ENCODE data around the gene TSPAN10. TPM values are rescaled to one million over a fixed set of nuclear protein-coding genes. Genes with fewer than 3 reads are reported as not detected.
"Not testable (repeated sequence)": the region's sequence is repeated elsewhere in the genome, so short reads cannot be mapped to it uniquely, and the experiment has no call there.

Gene TSPAN10
- 0.96 TPM for polyA plus RNA-seq (ENCODE audit: insufficient read length)

- peak; percentile 92 for DNase-seq
These were observed at the start of gene TSPAN10, which contains the start of gene NPLOC4 for GRCh38 chr17:81636505-81637288. TSS of gene TSPAN10 (plus strand) at chr17:81637196. CDS start at chr17:81642413, 5,217 bp downstream. TSS of gene NPLOC4 (minus strand) at chr17:81637112. CDS start at chr17:81636930, 182 bp downstream.

- DNase-seq: no peak
These were observed 47.4 kb upstream of the TSPAN10 start for GRCh38 chr17:81589612-81590011.

DNA sequence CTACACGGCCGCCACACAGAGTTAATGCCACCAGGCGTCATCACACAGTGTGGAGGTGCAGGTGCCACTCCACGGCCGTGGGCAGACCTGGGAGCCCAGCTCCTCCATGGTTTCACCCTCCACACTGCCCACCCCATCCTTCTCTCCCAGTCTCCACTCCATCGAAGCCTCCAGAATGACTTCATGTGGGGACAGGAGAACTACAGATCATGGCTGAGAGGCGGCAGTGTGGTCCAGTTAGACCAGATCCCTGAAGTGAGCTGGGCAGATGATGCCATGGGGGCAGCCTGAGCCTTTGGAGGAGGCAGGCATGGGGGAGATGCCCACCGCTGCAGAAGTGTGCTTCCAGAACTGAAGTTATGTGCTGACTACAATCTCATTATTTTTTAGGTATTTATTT, 46.9 kb upstream of the TSPAN10 start:
- no peak for DNase-seq

GRCh38 chr17:81591971-81592370, 45.0 kb upstream of the TSPAN10 start:
- DNase-seq: no peak

- no peak for DNase-seq
These were observed 43.7 kb upstream of the TSPAN10 start for GRCh38 chr17:81593105-81593871.

DNA sequence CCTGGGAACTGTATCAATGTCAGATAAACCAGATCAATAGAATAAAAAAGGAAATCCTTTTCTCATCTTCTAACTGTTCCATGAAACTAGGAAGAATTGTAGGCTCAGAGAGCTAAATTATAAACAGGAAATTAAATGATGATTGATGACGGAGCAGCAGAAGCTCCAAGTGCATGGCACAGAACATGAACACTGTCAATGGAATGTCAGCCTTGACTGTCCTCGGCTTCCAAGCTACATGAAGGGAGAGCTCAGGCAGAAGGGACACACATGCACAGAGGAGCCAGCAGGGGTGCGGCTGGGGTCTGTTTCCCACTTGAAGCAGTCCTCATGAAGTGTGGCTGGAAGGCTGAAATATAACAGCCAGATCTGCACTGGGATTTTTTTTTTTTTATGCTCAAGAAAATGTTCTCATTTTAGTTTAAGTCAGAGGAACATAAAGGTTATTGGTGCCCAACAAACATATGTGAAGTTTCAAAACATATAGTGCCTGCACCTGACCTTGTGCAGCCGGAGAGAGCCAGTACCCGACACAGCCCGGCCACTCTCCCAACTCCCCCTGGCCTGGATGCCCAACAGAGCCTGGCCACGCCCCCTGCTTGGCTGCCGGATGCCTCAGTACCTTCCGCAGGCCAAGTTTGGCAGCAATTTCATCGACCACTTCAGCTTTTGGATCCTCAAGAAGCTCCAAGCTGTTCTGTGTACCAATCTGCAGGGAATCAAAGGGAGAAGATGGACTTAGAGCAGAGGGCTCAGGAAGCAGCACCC, 37.1 kb upstream of the TSPAN10 start:
- no peak for DNase-seq

- DNase-seq: peak; percentile 74
These were observed 35.4 kb upstream of the TSPAN10 start for GRCh38 chr17:81601525-81602120.

GRCh38 chr17:81603846-81604610, 33.0 kb upstream of the TSPAN10 start:
- no peak for DNase-seq

GRCh38 chr17:81607431-81607830, 29.6 kb upstream of the TSPAN10 start:
- DNase-seq: no peak

GRCh38 chr17:81608082-81608481, 28.9 kb upstream of the TSPAN10 start:
- DNase-seq: no peak

DNA sequence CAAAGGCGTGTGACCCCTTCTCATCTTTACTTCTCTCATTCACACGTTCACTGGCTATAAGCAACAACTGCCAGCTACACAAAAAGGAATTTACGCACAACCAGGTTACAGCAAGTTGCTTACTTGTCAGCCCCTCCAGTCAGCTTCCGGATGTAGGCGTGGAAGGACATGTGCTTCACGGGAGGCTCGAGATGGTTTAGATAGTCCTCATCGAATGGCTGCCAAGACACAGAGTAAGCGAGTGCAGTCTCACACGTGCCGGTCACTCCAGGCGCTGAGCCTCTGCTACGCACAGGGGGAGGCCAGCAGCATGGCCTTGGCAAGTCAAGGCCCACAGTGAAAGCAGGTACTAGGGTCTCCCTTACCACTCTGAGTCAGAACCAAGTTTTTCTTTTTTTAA, 28.4 kb upstream of the TSPAN10 start:
- no peak for DNase-seq

DNA sequence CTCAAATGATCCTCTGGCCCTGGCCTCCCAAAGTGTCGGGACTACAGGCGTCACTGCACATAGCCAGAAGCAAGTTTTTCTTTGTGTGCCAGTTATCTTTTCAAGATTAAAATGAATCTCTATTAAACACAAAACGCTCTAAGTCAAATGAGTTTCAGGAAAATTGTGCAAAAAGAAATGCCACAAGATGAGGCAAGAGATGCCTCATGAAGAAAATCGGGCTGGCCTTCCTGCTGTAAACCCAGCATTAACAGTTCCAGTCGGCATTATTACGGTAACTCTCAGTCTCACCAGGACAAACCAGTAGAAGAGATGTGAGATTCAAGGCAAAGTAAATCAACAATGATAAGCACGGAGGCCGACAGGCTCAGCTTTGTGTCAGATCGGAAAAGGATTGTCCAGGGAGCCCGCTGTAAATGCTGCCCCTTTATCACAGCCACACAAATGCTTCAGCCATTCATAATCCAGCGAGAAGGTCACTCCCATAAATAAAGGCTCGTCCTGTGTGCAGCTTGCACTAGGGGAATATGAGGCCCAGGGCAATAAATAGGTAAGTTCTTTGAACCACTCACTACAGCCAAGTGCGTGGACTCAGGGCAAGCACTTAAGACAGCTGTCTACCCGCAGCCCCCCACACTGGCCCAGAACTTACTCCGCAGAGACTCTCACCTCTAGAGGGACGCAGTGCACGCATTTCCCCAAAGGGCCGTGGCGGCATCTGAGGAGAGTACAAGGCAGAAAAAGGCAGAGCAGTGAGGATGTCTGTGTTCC, 27.3 kb upstream of the TSPAN10 start:
- no peak for DNase-seq

DNA sequence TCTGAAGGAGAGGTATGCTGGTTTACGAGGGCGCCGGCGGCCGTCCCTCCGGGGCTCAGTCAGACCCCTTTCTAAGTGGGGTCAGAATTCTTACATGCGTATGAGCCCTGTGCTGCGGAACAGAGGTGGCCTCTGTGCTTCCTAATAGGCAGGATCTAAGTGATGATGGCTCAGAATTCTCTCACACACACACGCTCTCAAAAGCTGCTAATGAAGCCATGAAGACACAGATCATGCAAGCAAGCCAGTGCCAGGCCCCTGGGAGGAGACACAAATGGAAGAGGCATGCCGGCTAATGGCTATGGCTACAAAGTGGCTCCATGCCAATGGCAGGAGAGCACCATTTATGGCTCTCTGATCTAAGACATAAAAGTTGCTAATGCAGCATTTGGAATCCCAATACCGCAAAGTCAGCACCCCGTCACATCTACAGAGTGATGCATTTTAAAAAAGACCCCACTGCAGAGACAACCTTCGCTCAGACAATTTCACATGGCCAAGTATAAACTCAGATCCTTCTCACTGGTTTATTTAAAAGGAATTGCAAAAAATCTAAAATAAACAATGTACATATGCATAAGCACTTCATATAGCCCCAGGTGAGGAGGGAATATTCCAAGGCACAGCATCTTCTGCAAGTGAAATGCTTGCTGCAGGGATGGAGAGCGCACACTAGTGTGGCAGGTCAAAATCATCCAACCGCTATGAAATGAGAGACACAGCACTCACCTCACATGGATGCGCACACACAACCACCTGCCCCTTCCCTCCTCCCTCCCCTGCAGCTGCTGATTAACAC, 24.6 kb upstream of the TSPAN10 start:
- no peak for DNase-seq

DNA sequence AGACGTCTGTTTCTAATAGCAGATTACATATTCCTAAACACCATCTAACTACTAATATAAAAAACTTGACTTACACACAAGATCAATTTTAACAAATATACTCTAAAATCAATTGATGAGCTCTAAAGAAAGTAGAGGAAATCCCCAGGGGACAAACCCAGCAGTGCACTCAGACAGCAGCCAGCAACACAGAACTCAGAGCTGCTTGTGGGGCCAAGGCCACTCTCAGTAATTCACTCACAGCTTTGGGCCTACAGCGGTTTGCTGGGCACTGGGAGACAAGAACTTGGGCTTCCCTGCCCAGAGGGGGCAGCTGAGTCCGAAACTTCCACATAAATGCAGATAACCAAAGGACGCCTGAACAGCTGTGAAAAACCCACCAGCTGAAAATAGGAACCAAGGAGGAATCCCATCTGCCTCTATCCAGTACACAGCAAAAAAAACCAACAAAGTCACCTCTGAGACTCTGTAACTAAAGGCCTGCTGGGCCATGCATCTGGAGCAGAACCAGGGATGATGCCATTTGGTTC, 21.5 kb upstream of the TSPAN10 start:
- no peak for DNase-seq

- no peak for DNase-seq
These were observed 20.1 kb upstream of the TSPAN10 start for GRCh38 chr17:81616877-81617276.

DNA sequence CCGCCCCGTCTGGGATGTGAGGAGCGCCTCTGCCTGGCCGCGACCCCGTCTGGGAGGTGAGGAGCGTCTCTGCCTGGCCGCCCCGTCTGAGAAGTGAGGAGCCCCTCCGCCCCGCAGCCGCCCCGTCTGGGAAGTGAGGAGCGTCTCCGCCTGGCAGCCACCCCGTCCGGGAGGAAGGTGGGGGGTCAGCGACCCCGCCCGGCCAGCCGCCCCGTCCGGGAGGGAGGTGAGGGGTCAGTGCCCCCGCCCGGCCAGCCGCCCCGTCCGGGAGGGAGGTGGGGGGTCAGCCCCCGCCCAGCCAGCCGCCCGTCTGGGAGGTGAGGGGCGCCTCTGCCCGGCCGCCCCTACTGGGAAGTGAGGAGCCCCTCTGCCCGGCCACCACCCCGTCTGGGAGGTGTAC, 18.7 kb upstream of the TSPAN10 start:
- not testable (repeated sequence) for DNase-seq

GRCh38 chr17:81621494-81622130, 15.4 kb upstream of the TSPAN10 start:
- DNase-seq: no peak

GRCh38 chr17:81630274-81630673, 6.7 kb upstream of the TSPAN10 start:
- no peak for DNase-seq

DNA sequence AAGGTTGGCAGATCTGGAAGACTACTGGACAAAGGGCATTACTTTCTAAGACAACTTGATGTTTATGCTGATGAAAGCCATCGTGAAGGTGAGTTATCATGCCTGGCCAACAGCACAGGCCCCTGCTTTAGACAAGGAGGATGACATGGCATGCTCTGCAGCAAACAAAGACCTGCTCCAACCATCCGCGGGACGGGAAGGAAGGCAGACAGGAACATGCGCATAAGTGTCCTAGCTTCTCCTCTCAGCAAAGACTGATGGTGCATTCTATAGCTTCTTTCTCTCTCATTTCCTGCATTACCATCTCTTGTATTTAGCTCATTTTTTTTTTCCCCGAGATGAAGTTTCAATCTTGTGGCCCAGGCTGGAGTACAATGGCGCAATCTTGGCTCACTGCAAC, 5.5 kb upstream of the TSPAN10 start:
- no peak for DNase-seq
